GM13976 (cell line): ENCODE measurements around the gene NCKAP1.

ENCODE experiments used
- DNase-seq: peaks from one replicate; pipeline ENCODE4 v3.0.0; 2012; ENCODE audit warnings: low spot score
- CTCF ChIP-seq: IDR thresholded peaks from 2 replicates; pipeline ENCODE4 v1.5.1; 2012; ENCODE audit warnings: borderline replicate concordance, mild to moderate bottlenecking; ENCODE audit not compliant: insufficient read depth; ENCODE audit errors: extremely low read depth, missing control alignments, control extremely low read depth
- in situ Hi-C: fragments of 300-500 bp; cut with MboI; formaldehyde crosslinking; loops from one replicate; pipeline ENCODE4 v1.12.0; 2022; ENCODE audit warnings: low sequenced_read_pairs, mixed read lengths, inconsistent platforms; ENCODE audit not compliant: unreplicated experiment

The NCKAP1 gene

GRCh38 chr2:182918961-182919652 lies 119.2 kb downstream of the NCKAP1 start:
- in situ Hi-C loops: no loop called here
- no peak for TF ChIP-seq CTCF
- DNase-seq: no peak

- TF ChIP-seq CTCF: no peak
- in situ Hi-C loops: no loop called here
- no peak for DNase-seq
These were observed 120.3 kb downstream of the NCKAP1 start for GRCh38 chr2:182917924-182918323.

- no peak for TF ChIP-seq CTCF
- in situ Hi-C loops: no loop called here
- DNase-seq: no peak
These were observed 121.8 kb downstream of the NCKAP1 start for GRCh38 chr2:182916417-182916816.

GRCh38 chr2:182915369-182916326 lies 122.6 kb downstream of the NCKAP1 start:
- in situ Hi-C loops: no loop called here
- DNase-seq: no peak

GRCh38 chr2:182914852-182915251 lies 123.4 kb downstream of the NCKAP1 start:
- no peak for TF ChIP-seq CTCF
- no peak for DNase-seq
- in situ Hi-C loops: no loop called here

More at GRCh38 chr2:182915369-182916326, 122.6 kb downstream of the NCKAP1 start:
- no peak for TF ChIP-seq CTCF

- no peak for DNase-seq
- in situ Hi-C loops: no loop called here
- no peak for TF ChIP-seq CTCF
These were observed 125.2 kb downstream of the NCKAP1 start for GRCh38 chr2:182913064-182913463.
